Measurements from ENCODE around the gene CHIA. TPM values are rescaled to one million over a fixed set of nuclear protein-coding genes. Genes with fewer than 3 reads are reported as not detected.

CHIA gene
- total RNA-seq, 1 donor from 2014 or later, result 10.9 TPM

DNA sequence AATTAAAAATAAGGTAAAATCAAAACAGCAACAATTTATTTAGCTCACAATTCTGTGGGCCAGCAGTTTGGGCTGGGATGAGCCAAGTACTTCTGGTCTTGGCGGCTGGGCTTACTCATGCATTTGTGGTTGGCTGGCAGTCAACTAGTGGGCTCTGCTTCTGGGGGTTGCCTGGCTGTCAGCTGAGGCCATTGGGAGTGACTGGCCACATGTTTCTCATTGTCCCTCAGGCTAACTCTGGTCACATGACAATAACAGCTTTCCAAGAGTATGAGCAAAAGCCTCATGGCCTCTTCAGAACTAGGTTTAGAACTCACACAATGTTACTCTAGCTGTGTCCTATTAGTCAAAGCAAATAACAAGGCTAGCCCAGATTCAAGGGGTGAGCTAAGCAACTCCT is 15.6 kb upstream of the CHIA start:
- ATAC-seq (peak; percentile 70 to 74), DNase-seq (no peak)
- Histone ChIP-seq H3K27ac (no peak overlapping the region), H3K36me3 (no peaks in the 10 kb centered on the region), H3K27me3 (ENCODE audit: low read depth) (peaks cover 22% of the 10 kb centered on the region), H3K9me3 (no peaks in the 10 kb centered on the region), H3K4me1 (peaks cover 20% of the 10 kb centered on the region), H3K4me3 (no peak overlapping the region)
- TF ChIP-seq, protein P1, sequence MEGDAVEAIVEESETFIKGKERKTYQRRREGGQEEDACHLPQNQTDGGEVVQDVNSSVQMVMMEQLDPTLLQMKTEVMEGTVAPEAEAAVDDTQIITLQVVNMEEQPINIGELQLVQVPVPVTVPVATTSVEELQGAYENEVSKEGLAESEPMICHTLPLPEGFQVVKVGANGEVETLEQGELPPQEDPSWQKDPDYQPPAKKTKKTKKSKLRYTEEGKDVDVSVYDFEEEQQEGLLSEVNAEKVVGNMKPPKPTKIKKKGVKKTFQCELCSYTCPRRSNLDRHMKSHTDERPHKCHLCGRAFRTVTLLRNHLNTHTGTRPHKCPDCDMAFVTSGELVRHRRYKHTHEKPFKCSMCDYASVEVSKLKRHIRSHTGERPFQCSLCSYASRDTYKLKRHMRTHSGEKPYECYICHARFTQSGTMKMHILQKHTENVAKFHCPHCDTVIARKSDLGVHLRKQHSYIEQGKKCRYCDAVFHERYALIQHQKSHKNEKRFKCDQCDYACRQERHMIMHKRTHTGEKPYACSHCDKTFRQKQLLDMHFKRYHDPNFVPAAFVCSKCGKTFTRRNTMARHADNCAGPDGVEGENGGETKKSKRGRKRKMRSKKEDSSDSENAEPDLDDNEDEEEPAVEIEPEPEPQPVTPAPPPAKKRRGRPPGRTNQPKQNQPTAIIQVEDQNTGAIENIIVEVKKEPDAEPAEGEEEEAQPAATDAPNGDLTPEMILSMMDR (IDR thresholded peaks at IDR 0.05), result no peak
- intact Hi-C loops (cut with DNase I), result no loop called here

DNA sequence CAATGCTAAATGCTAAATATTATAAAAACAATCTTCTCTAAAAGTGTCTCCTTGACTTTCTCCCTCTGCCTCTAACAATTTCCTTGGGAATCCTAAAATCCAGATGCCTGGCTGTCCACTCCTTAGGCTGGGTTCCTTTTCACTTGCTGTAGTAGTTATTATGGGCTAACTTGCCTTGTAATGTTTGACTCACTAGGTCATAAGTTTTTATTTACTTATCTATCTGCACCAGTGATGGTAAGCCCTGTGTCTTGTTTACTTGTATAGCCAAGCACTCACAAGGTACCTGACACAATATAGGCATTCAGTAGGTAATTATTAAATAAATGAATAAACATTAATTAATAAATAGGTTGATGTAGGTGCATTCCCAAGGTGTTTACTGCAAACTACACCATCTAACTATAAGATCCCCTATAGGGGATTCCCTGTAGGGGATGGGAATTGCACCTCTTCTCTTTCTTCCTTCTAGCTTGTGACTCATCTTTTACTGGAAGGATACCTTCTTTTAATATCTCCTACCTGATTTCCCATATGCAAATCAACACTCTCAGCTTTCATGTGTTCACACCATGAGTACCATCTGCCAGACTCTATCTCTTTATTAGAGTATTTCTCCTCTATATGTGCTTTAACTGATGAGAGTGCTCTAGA is 14.7 kb upstream of the CHIA start:
- H3K27ac ChIP-seq, result no peak overlapping the region
- H3K4me3 ChIP-seq, result no peak overlapping the region
- TF ChIP-seq, protein P1 (IDR thresholded peaks at IDR 0.05), result no peak
- intact Hi-C loops (cut with DNase I), result no loop called here
- no peaks in the 10 kb centered on the region for H3K9me3 ChIP-seq
- peaks cover 16% of the 10 kb centered on the region for H3K4me1 ChIP-seq
- ATAC-seq, result no peak
- DNase-seq, result no peak
- H3K36me3 ChIP-seq, result no peaks in the 10 kb centered on the region
- peaks cover 14% of the 10 kb centered on the region for H3K27me3 ChIP-seq (ENCODE audit: low read depth)

DNA sequence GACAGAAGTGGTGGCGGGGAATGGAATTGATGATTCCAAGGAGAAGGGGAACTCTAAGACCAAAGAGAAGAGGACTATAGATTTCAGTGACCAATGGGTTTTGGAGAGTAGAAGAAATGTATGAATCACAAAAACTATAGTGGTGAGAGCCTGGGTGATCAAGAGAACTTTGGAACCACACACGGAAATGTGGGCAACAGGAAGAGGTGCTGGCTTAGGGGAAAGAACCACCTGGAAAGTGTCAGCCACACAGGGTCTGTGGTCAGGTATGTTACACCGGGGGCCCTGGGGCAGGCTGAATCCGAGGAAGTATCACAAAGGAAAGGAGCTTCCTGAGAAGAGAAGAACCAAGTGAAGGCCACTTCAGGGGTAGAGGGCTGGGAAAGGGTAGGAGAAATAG is 11.5 kb upstream of the CHIA start:
- no peak overlapping the region for H3K27ac ChIP-seq
- intact Hi-C loops (cut with DNase I), result no loop called here
- H3K36me3 ChIP-seq, result no peaks in the 10 kb centered on the region
- DNase-seq (no peak), ATAC-seq (no peak)
- TF ChIP-seq, protein P1 (IDR thresholded peaks at IDR 0.05), result no peak
- peaks cover 11% of the 10 kb centered on the region for H3K4me1 ChIP-seq
- no peaks in the 10 kb centered on the region for H3K27me3 ChIP-seq (ENCODE audit: low read depth)
- no peak overlapping the region for H3K4me3 ChIP-seq
- H3K9me3 ChIP-seq, result no peaks in the 10 kb centered on the region

DNA sequence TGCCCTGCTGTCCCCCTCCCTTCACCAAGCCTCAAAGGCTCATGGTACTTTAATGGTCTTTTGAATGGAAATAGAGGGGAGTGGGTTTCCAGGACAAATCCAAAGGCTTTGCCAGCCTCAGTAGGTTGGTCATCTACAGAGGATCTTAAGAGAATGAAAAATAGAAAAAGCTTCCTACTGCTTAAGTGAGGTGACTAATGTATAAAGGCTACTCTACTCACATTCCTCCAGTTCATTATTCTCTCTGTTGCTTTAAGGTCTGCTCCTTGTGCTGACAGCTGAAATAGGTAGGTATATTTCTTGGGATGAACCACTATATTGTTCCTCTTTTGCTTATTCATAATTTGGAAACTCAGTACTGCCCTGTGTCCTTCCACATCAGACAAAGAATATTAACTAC is 10.4 kb upstream of the CHIA start:
- H3K27ac ChIP-seq, result no peak overlapping the region
- TF ChIP-seq, protein P1 (IDR thresholded peaks at IDR 0.05), result no peak
- intact Hi-C loops (cut with DNase I), result no loop called here
- H3K27me3 ChIP-seq (ENCODE audit: low read depth), result no peaks in the 10 kb centered on the region
- peaks cover 7% of the 10 kb centered on the region for H3K4me1 ChIP-seq
- no peaks in the 10 kb centered on the region for H3K36me3 ChIP-seq
- DNase-seq (no peak), ATAC-seq (peak in 1 of 2 donors; percentile 67)
- no peak overlapping the region for H3K4me3 ChIP-seq
- no peaks in the 10 kb centered on the region for H3K9me3 ChIP-seq

DNA sequence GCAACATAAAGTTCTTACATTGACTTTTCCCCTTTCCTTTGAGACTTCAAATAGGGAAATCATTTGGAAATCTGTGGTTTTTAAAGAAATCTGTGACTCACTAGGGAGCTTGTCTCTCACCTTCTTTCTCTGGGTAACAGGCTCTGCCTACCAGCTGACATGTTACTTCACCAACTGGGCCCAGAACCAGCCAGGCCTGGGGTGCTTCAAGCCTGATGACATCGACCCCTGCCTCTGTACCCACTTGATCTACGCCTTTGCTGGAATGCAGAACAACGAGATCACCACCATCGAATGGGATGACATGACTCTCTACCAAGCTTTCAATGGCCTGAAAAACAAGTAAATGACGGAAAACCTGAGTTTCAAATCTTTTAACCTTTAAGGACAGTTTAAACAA is 9.2 kb upstream of the CHIA start:
- Histone ChIP-seq H3K27ac (no peak overlapping the region), H3K4me3 (no peak overlapping the region), H3K4me1 (no peaks in the 10 kb centered on the region), H3K9me3 (no peaks in the 10 kb centered on the region), H3K27me3 (ENCODE audit: low read depth) (no peaks in the 10 kb centered on the region), H3K36me3 (no peaks in the 10 kb centered on the region)
- DNase-seq, result no peak
- intact Hi-C loops (cut with DNase I), result no loop called here
- peak; percentile 59 to 66 for ATAC-seq
- TF ChIP-seq, protein P1 (IDR thresholded peaks at IDR 0.05), result no peak

Data from lower lobe of right lung (tissue), 2 donors.